Measurements from ENCODE around the gene RPP21. TPM values are rescaled to one million over a fixed set of nuclear protein-coding genes. Genes with fewer than 3 reads are reported as not detected.
A peak's percentile ranks its signal among the peaks of the same experiment; 100 is the strongest.

The RPP21 gene
- total and polyA plus RNA-seq, 12 donors: 24.2 to 223 (median 59.7) TPM

DNA sequence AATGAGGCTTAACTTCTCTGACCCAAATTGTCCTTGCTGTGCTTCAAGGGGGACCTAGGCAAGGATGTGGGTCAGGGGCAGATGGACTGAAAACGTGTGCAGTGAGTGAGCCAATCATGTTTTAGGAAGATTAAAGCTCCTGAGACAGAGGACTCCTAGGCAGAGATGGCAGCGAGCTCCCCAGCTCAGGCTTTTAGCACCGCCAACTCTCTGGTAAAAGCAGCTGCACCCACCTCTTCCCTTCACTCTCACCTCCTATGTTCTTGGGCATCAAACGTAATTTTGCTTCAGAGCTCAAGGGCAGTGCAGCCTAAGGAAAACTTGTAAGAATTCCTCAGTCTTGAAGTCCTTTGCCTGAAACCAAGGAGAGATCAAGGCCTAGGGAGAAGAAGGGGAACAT lies 10.3 kb downstream of the RPP21 start:
- 58 to 67% (median 61%) methylated on average over 4 of the region's 4 CpGs for WGBS, 4 donors
- Histone ChIP-seq H3K4me1 (replicated peaks in 1 of 2) (peaks cover 0 to 5% of the 10 kb centered on the region in 2 donors), H3K36me3 (replicated peaks in 1 of 2) (no peaks in the 10 kb centered on the region), H3K4me3 (no peak overlapping the region), H3K27me3 (peaks cover 33% of the 10 kb centered on the region), H3K9me3 (replicated peaks in 1 of 3) (no peaks in the 10 kb centered on the region), H3K27ac (no peak overlapping the region)
- TF ChIP-seq CTCF (IDR thresholded peaks at IDR 0.05) (no peak), POLR2A (IDR thresholded peaks at IDR 0.05) (no peak)
- DNase-seq: no peak
- intact Hi-C loops (cut with DNase I): no loop called here

GRCh38 chr6:30356536-30356935 lies 11.6 kb downstream of the RPP21 start:
- intact Hi-C loops (cut with DNase I): loop anchor here in 1 of 2 donors (2.0 kb wide), 1 partner anchor 40 kb away; no protein-coding TSS in a partner anchor
- H3K9me3 ChIP-seq (replicated peaks in 1 of 3): no peaks in the 10 kb centered on the region
- no peaks in the 10 kb centered on the region for H3K36me3 ChIP-seq (replicated peaks in 1 of 2)
- peaks cover 0 to 5% of the 10 kb centered on the region in 2 donors for H3K4me1 ChIP-seq (replicated peaks in 1 of 2)
- DNase-seq: no peak
- no peak overlapping the region for H3K27ac ChIP-seq
- WGBS, 4 donors: 69 to 80% (median 74%) methylated on average over 1 of the region's 1 CpG
- H3K27me3 ChIP-seq: peaks cover 34% of the 10 kb centered on the region
- no peak overlapping the region for H3K4me3 ChIP-seq
- TF ChIP-seq CTCF (IDR thresholded peaks at IDR 0.05) (no peak), POLR2A (IDR thresholded peaks at IDR 0.05) (no peak)

- peak; percentile 29 to 77 (median 55) for DNase-seq
- Histone ChIP-seq H3K4me1 (replicated peaks in 1 of 2) (peaks cover 0 to 5% of the 10 kb centered on the region in 2 donors), H3K9me3 (replicated peaks in 1 of 3) (no peaks in the 10 kb centered on the region), H3K27ac (no peak overlapping the region), H3K27me3 (peaks cover 39% of the 10 kb centered on the region), H3K36me3 (replicated peaks in 1 of 2) (no peaks in the 10 kb centered on the region), H3K4me3 (peak overlapping the region in 1 of 4 donors; percentile 40)
- intact Hi-C loops (cut with DNase I): loop anchor here in 1 of 2 donors (2.0 kb wide), 1 partner anchor 39 kb away; no protein-coding TSS in a partner anchor
- WGBS, 4 donors: 4 to 6% (median 6%) methylated on average over 36 to 40 of the region's 40 CpGs
- TF ChIP-seq CTCF (IDR thresholded peaks at IDR 0.05) (peak; percentile 44 to 69 (median 55)), POLR2A (IDR thresholded peaks at IDR 0.05) (no peak)
These were observed 13.0 kb downstream of the RPP21 start for GRCh38 chr6:30357678-30358540.

- WGBS, 4 donors: 55 to 75% (median 55%) methylated on average over 5 of the region's 5 CpGs
- Histone ChIP-seq H3K9me3 (replicated peaks in 1 of 3) (no peaks in the 10 kb centered on the region), H3K4me3 (no peak overlapping the region), H3K4me1 (replicated peaks in 1 of 2) (peaks cover 0 to 5% of the 10 kb centered on the region in 2 donors), H3K27me3 (peaks cover 39% of the 10 kb centered on the region), H3K27ac (no peak overlapping the region), H3K36me3 (replicated peaks in 1 of 2) (no peaks in the 10 kb centered on the region)
- intact Hi-C loops (cut with DNase I): no loop called here
- TF ChIP-seq POLR2A (IDR thresholded peaks at IDR 0.05): no peak
- no peak for DNase-seq
These were observed 14.3 kb downstream of the RPP21 start for GRCh38 chr6:30359276-30359675.

Measured in adrenal gland (tissue), 12 donors.